HL-60/S4 treated with retinoic acid at 250 ng/mL for 4 days and 3 days (cell line): ENCODE data around the gene GALNT10.

Experiments used
- in situ Hi-C: fragments of 300-500 bp; cut with MboI; formaldehyde crosslinking; loops from 2 replicates; pipeline ENCODE4 v1.7.0; 2022; ENCODE audit warnings: low sequenced_read_pairs

The GALNT10 gene

GRCh38 chr5:154287136-154287535, 96.6 kb downstream of the GALNT10 start:
- in situ Hi-C loops = no loop called here

GRCh38 chr5:154288145-154288544, 97.6 kb downstream of the GALNT10 start:
- in situ Hi-C loops = no loop called here

- in situ Hi-C loops = no loop called here
Observed at GRCh38 chr5:154291917-154292316, 101.4 kb downstream of the GALNT10 start.

GRCh38 chr5:154293219-154293618, 102.7 kb downstream of the GALNT10 start:
- in situ Hi-C loops = no loop called here

- in situ Hi-C loops = no loop called here
Observed at GRCh38 chr5:154295551-154295950, 105.0 kb downstream of the GALNT10 start.

- in situ Hi-C loops = no loop called here
Observed at GRCh38 chr5:154296525-154297159, 106.1 kb downstream of the GALNT10 start.

- in situ Hi-C loops = no loop called here
Observed at GRCh38 chr5:154298065-154298464, 107.5 kb downstream of the GALNT10 start.

- in situ Hi-C loops = no loop called here
Observed at GRCh38 chr5:154300207-154300883, 109.8 kb downstream of the GALNT10 start.

GRCh38 chr5:154301726-154302125, 111.2 kb downstream of the GALNT10 start:
- in situ Hi-C loops = no loop called here

- in situ Hi-C loops = no loop called here
Observed at GRCh38 chr5:154302161-154302560, 111.6 kb downstream of the GALNT10 start.

GRCh38 chr5:154303133-154303532, 112.6 kb downstream of the GALNT10 start:
- in situ Hi-C loops = no loop called here

- in situ Hi-C loops = no loop called here
Observed at GRCh38 chr5:154308443-154309370, 118.2 kb downstream of the GALNT10 start.

- in situ Hi-C loops = no loop called here
Observed at GRCh38 chr5:154309371-154309745, 118.8 kb downstream of the GALNT10 start.

- in situ Hi-C loops = no loop called here
Observed at GRCh38 chr5:154309805-154310204, 119.3 kb downstream of the GALNT10 start.

GRCh38 chr5:154311362-154311761, 120.8 kb downstream of the GALNT10 start:
- in situ Hi-C loops = no loop called here

GRCh38 chr5:154312000-154312399, 121.5 kb downstream of the GALNT10 start:
- in situ Hi-C loops = no loop called here

GRCh38 chr5:154312576-154312975, 122.0 kb downstream of the GALNT10 start:
- in situ Hi-C loops = no loop called here

GRCh38 chr5:154313360-154314017, 123.0 kb downstream of the GALNT10 start:
- in situ Hi-C loops = no loop called here

- in situ Hi-C loops = no loop called here
Observed at GRCh38 chr5:154315196-154315595, 124.7 kb downstream of the GALNT10 start.

- in situ Hi-C loops = no loop called here
Observed at GRCh38 chr5:154315756-154316155, 125.2 kb downstream of the GALNT10 start.
